ENCODE data around the gene KCTD20. TPM values are rescaled to one million over a fixed set of nuclear protein-coding genes. Genes with fewer than 3 reads are reported as not detected.

The KCTD20 gene
- total and polyA plus RNA-seq, 9 of the 15 experiments (the other 6 are each of a cell fraction or from before 2014, with no cell fraction given): 28.9 to 160 (median 70.6) TPM

DNA sequence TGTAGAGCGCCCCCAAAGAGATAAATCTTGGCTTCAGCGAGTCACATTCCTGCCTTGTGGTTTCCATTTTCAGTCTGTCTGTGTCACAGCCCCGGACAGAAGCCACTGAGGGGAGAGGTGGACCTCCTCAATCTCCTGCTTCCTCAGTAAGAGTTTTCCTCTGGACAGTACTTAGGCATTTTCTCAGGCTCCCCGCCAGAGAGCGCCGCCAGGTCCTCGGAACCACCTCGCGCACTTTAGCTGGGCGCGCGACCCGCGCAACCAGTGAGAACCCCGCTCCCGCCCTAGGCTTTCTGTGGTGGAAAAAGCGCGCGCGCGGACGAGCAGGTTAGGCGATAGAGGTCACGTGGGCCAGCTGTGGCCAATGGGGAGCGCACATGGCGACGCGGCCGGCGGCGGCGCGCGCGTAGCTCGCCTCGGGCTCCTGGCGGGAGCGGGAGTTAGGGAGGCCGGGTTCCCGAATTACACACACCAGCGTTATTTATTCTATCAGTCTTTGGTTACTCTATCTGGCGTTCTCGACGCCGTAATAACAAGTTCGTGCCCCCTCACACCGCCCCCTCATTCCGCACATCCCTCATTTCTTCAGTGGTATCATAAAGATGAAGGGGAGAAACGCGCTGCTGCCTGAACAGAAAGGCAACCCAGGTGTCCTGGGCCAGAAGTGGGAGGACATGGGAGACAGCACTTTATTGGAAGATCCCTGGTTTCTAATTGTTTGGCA is 19.5 kb upstream of the KCTD20 start (continued):
- TF ChIP-seq, protein P1, sequence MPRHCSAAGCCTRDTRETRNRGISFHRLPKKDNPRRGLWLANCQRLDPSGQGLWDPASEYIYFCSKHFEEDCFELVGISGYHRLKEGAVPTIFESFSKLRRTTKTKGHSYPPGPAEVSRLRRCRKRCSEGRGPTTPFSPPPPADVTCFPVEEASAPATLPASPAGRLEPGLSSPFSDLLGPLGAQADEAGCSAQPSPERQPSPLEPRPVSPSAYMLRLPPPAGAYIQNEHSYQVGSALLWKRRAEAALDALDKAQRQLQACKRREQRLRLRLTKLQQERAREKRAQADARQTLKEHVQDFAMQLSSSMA (CRISPR knock-in tag; IDR thresholded peaks at IDR 0.05): no peak
- TF ChIP-seq NONO (IDR thresholded peaks at IDR 0.05; ENCODE audit: low read depth in 2 of 2, low read length in 1 of 2) (no peak; a peak in 1 of 4 replicates), GTF2E2 (tag; IDR thresholded peaks at IDR 0.05) (peak; percentile 63), HSF4 (CRISPR knock-in tag; IDR thresholded peaks at IDR 0.05; ENCODE audit: borderline replicate concordance) (no peak), ZNF444 (CRISPR knock-in tag; IDR thresholded peaks at IDR 0.05) (no peak), NR1H2 (CRISPR knock-in tag; IDR thresholded peaks at IDR 0.05) (no peak), RB1 (IDR thresholded peaks at IDR 0.05; ENCODE audit: low read depth) (peak; percentile 100), EP300 (IDR thresholded peaks at IDR 0.05; ENCODE audit: low read length) (peak; percentile 49), HDAC6 (IDR thresholded peaks at IDR 0.05; ENCODE audit: low read depth, low read length) (no peak), CBFA2T3 (IDR thresholded peaks at IDR 0.05) (0 out of 2 replicates have a peak, but pooled peaks have one; percentile 19), MTA2 (IDR thresholded peaks at IDR 0.05; ENCODE audit: low read depth) (peak; percentile 19), ZFP30 (CRISPR knock-in tag; IDR thresholded peaks at IDR 0.05; ENCODE audit: borderline replicate concordance) (no peak), NFE2L1 (tag; IDR thresholded peaks at IDR 0.05; ENCODE audit: borderline replicate concordance, low read depth) (no peak), FOSL1 (tag; conservative IDR thresholded peaks at IDR 0.05) (peak; percentile 70; the same call in 1 of the 2 replicates), CEBPB (tag; IDR thresholded peaks at IDR 0.05) (no peak), YBX1 (IDR thresholded peaks at IDR 0.05) (no peak), DIDO1 (tag; IDR thresholded peaks at IDR 0.05; ENCODE audit: low read depth) (0 out of 2 replicates have a peak, but pooled peaks have one; percentile 10), ZNF586 (CRISPR knock-in tag; conservative IDR thresholded peaks at IDR 0.05) (no peak)
- TF ChIP-seq, protein P2, sequence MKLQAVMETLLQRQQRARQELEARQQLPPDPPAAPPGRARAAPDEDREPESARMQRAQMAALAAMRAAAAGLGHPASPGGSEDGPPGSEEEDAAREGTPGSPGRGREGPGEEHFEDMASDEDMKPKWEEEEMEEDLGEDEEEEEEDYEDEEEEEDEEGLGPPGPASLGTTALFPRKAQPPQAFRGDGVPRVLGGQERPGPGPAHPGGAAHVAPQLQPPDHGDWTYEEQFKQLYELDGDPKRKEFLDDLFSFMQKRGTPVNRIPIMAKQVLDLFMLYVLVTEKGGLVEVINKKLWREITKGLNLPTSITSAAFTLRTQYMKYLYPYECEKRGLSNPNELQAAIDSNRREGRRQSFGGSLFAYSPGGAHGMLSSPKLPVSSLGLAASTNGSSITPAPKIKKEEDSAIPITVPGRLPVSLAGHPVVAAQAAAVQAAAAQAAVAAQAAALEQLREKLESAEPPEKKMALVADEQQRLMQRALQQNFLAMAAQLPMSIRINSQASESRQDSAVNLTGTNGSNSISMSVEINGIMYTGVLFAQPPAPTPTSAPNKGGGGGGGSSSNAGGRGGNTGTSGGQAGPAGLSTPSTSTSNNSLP (IDR thresholded peaks at IDR 0.05; ENCODE audit: borderline replicate concordance, low read depth, low read length): 0 out of 2 replicates have a peak, but pooled peaks have one; percentile 18
- TF ChIP-seq, protein P3, sequence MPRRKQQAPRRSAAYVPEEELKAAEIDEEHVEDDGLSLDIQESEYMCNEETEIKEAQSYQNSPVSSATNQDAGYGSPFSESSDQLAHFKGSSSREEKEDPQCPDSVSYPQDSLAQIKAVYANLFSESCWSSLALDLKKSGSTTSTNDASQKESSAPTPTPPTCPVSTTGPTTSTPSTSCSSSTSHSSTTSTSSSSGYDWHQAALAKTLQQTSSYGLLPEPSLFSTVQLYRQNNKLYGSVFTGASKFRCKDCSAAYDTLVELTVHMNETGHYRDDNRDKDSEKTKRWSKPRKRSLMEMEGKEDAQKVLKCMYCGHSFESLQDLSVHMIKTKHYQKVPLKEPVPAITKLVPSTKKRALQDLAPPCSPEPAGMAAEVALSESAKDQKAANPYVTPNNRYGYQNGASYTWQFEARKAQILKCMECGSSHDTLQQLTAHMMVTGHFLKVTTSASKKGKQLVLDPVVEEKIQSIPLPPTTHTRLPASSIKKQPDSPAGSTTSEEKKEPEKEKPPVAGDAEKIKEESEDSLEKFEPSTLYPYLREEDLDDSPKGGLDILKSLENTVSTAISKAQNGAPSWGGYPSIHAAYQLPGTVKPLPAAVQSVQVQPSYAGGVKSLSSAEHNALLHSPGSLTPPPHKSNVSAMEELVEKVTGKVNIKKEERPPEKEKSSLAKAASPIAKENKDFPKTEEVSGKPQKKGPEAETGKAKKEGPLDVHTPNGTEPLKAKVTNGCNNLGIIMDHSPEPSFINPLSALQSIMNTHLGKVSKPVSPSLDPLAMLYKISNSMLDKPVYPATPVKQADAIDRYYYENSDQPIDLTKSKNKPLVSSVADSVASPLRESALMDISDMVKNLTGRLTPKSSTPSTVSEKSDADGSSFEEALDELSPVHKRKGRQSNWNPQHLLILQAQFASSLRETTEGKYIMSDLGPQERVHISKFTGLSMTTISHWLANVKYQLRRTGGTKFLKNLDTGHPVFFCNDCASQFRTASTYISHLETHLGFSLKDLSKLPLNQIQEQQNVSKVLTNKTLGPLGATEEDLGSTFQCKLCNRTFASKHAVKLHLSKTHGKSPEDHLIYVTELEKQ (CRISPR knock-in tag; IDR thresholded peaks at IDR 0.05): no peak
- TF ChIP-seq, protein P4, sequence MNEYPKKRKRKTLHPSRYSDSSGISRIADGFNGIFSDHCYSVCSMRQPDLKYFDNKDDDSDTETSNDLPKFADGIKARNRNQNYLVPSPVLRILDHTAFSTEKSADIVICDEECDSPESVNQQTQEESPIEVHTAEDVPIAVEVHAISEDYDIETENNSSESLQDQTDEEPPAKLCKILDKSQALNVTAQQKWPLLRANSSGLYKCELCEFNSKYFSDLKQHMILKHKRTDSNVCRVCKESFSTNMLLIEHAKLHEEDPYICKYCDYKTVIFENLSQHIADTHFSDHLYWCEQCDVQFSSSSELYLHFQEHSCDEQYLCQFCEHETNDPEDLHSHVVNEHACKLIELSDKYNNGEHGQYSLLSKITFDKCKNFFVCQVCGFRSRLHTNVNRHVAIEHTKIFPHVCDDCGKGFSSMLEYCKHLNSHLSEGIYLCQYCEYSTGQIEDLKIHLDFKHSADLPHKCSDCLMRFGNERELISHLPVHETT (CRISPR knock-in tag; conservative IDR thresholded peaks at IDR 0.05 in 1 of 2, IDR thresholded peaks at IDR 0.05 in 1 of 2): peak in 1 of 2 experiments; percentile 81; a peak in 1 of 4 replicates
